Neural crest cell (in vitro differentiated cells): ENCODE results near the gene EHD4. TPM values are rescaled to one million over a fixed set of nuclear protein-coding genes. Genes with fewer than 3 reads are reported as not detected.

Experiments
- DNase-seq: peaks from one replicate; pipeline ENCODE4 v3.0.0; 2021; ENCODE audit warnings: low read depth, mixed read lengths, low spot score
- H3K27ac Mint-ChIP-seq: one replicate; pipeline ENCODE4 v1.8.0; 2021; ENCODE audit warnings: mild to moderate bottlenecking, mixed read lengths; ENCODE audit not compliant: unreplicated experiment
- H3K27me3 Mint-ChIP-seq: 2 replicates; pipeline ENCODE4 v1.8.0; 2021; ENCODE audit warnings: low read depth, mild to moderate bottlenecking, mixed read lengths
- H3K36me3 Mint-ChIP-seq: 2 replicates; pipeline ENCODE4 v1.8.0; 2021; ENCODE audit warnings: low read depth, mild to moderate bottlenecking, mixed read lengths
- H3K4me1 Mint-ChIP-seq: 2 replicates; pipeline ENCODE4 v1.8.0; 2021; ENCODE audit warnings: mixed read lengths
- H3K4me3 Mint-ChIP-seq: one replicate; pipeline ENCODE4 v1.8.0; 2021; ENCODE audit warnings: mild to moderate bottlenecking, mixed read lengths
- H3K9me3 Mint-ChIP-seq: 2 replicates; pipeline ENCODE4 v1.8.0; 2021; ENCODE audit warnings: mixed read lengths
- CTCF ChIP-seq: fragments of 200-600 bp; sonication (generic); conservative IDR thresholded peaks from 2 replicates; pipeline ENCODE4 v1.5.0; 2021; ENCODE audit warnings: antibody characterized with exemption, mild to moderate bottlenecking
- total RNA-seq: library from RNA; stranded (reverse); gene quantifications from 2 replicates; pipeline ENCODE4 v1.2.1, GENCODE V29; 2021

EHD4 gene
- total RNA-seq, 1 donor from 2014 or later: 8.3 TPM

- peaks cover 3% of the 10 kb centered on the region for H3K9me3 Mint-ChIP-seq
- no peak for DNase-seq
- H3K27me3 Mint-ChIP-seq: peaks cover 3% of the 10 kb centered on the region
- no peaks in the 10 kb centered on the region for H3K4me1 Mint-ChIP-seq
- H3K27ac Mint-ChIP-seq: no peak overlapping the region
- no peak overlapping the region for H3K4me3 Mint-ChIP-seq
- H3K36me3 Mint-ChIP-seq: no peaks in the 10 kb centered on the region
- no peak for TF ChIP-seq CTCF
Measured at GRCh38 chr15:42009022-42009421, 36.7 kb upstream of the EHD4 start.

GRCh38 chr15:42007386-42007785 lies 35.0 kb upstream of the EHD4 start:
- no peak for DNase-seq
- no peaks in the 10 kb centered on the region for H3K4me1 Mint-ChIP-seq
- H3K36me3 Mint-ChIP-seq: no peaks in the 10 kb centered on the region
- H3K9me3 Mint-ChIP-seq: peaks cover 3% of the 10 kb centered on the region
- TF ChIP-seq CTCF: no peak
- H3K27me3 Mint-ChIP-seq: peaks cover 3% of the 10 kb centered on the region
- H3K4me3 Mint-ChIP-seq: no peak overlapping the region
- no peak overlapping the region for H3K27ac Mint-ChIP-seq

GRCh38 chr15:42002333-42002732 lies 30.0 kb upstream of the EHD4 start:
- Mint-ChIP-seq H3K9me3 (peaks cover 1% of the 10 kb centered on the region), H3K36me3 (no peaks in the 10 kb centered on the region), H3K27ac (no peak overlapping the region), H3K4me3 (no peak overlapping the region), H3K27me3 (peaks cover 1% of the 10 kb centered on the region), H3K4me1 (no peaks in the 10 kb centered on the region)
- no peak for TF ChIP-seq CTCF
- DNase-seq: no peak

- Mint-ChIP-seq H3K27me3 (no peaks in the 10 kb centered on the region), H3K9me3 (no peaks in the 10 kb centered on the region), H3K27ac (no peak overlapping the region), H3K4me1 (no peaks in the 10 kb centered on the region), H3K4me3 (no peak overlapping the region), H3K36me3 (no peaks in the 10 kb centered on the region)
- no peak for TF ChIP-seq CTCF
- no peak for DNase-seq
Measured at GRCh38 chr15:42001236-42001635, 28.9 kb upstream of the EHD4 start.

GRCh38 chr15:41999290-42000285 lies 27.2 kb upstream of the EHD4 start:
- no peak for TF ChIP-seq CTCF
- H3K4me3 Mint-ChIP-seq: no peak overlapping the region
- no peaks in the 10 kb centered on the region for H3K9me3 Mint-ChIP-seq
- H3K36me3 Mint-ChIP-seq: no peaks in the 10 kb centered on the region
- H3K4me1 Mint-ChIP-seq: no peaks in the 10 kb centered on the region
- no peak overlapping the region for H3K27ac Mint-ChIP-seq
- H3K27me3 Mint-ChIP-seq: no peaks in the 10 kb centered on the region
- no peak for DNase-seq
